Measurements from ENCODE around the gene SLC16A1. TPM values are rescaled to one million over a fixed set of nuclear protein-coding genes. Genes with fewer than 3 reads are reported as not detected.

SLC16A1 gene
- total and polyA plus RNA-seq, 2 donors (not counting 3 experiments of a cell fraction or from before 2014, with no cell fraction given), result 148 to 188 TPM

GRCh38 chr1:112909847-112910246 lies 46.1 kb downstream of the SLC16A1 start:
- dilution Hi-C loops (cut with MboI; ENCODE audit: extremely low pct_ligation_motif_present, low sequenced_read_pairs), result no loop called here
- H3K9me1 ChIP-seq (replicated peaks; ENCODE audit: control insufficient read depth, extremely low read depth, insufficient read depth, low read length), result peaks cover 3% of the 10 kb centered on the region
- ChIA-PET CTCF (interaction anchor here (0.9 to 1.0 kb wide), 2 partner anchors 44 to 46 kb away, joined by 3 read pairs; partner anchors contain the start of gene SLC16A1), POLR2A (no interaction called here)
- peaks cover 21% of the 10 kb centered on the region for H3K4me1 ChIP-seq (ENCODE audit: control insufficient read depth, extremely low read depth, insufficient read depth, low read length)
- H2AFZ ChIP-seq (ENCODE audit: low read depth, low read length), result no peak overlapping the region
- H3K4me3 ChIP-seq (replicated peaks in 1 of 3; ENCODE audit: insufficient read depth in 1 of 3, low read depth in 1 of 3, low read length in 3 of 3), result no peak overlapping the region
- H3K4me2 ChIP-seq (ENCODE audit: insufficient read depth, low read length), result no peak overlapping the region
- no peak for DNase-seq (ENCODE audit: low read depth, low spot score)
- no peak overlapping the region for H3K9ac ChIP-seq (replicated peaks; ENCODE audit: extremely low read depth, insufficient read depth, low read length)
- no peak overlapping the region for H3K27ac ChIP-seq (ENCODE audit: insufficient read depth, low read depth, low read length)
- peaks cover 8% of the 10 kb centered on the region for H3K79me2 ChIP-seq (ENCODE audit: control insufficient read depth, insufficient read depth, low read length)
- no peaks in the 10 kb centered on the region for H3K27me3 ChIP-seq (ENCODE audit: control insufficient read depth in 2 of 2, insufficient read depth in 2 of 2, low read length in 2 of 2)
- intact Hi-C loops (cut with micrococcal nuclease), result no loop called here
- peaks cover 6 to 12% of the 10 kb centered on the region in 2 experiments for H3K36me3 ChIP-seq (ENCODE audit: control insufficient read depth in 2 of 2, extremely low read depth in 1 of 2, insufficient read depth in 2 of 2, low read length in 2 of 2)
- no peak for FAIRE-seq
- H3K9me3 ChIP-seq (replicated peaks; ENCODE audit: control insufficient read depth, insufficient read depth, low read length), result no peaks in the 10 kb centered on the region
- BruUV-seq (replicated peaks), result no TSS peak
- TF ChIP-seq EZH2 (IDR thresholded peaks at IDR 0.05; ENCODE audit: borderline replicate concordance, low read depth, low read length, severe bottlenecking), result no peak
- TF ChIP-seq JUN (IDR thresholded peaks at IDR 0.05; ENCODE audit: borderline replicate concordance, insufficient read depth, insufficient read length, low read depth), result no peak
- no peak for TF ChIP-seq MYC (IDR thresholded peaks at IDR 0.05; ENCODE audit: low read depth, low read length)
- TF ChIP-seq CTCF (IDR thresholded peaks at IDR 0.05; ENCODE audit: extremely low read depth in 1 of 2, insufficient read depth in 1 of 2, low read depth in 1 of 2, low read length in 2 of 2), result no peak
- no peak for TF ChIP-seq POLR2A (IDR thresholded peaks at IDR 0.05; ENCODE audit: low read depth, low read length)
- TF ChIP-seq FOS (IDR thresholded peaks at IDR 0.05; ENCODE audit: borderline replicate concordance, insufficient read depth, low read length), result no peak
- no peak for TF ChIP-seq MAX (IDR thresholded peaks at IDR 0.05; ENCODE audit: insufficient read depth, insufficient read length)
- no peak for TF ChIP-seq GATA2 (IDR thresholded peaks at IDR 0.05; ENCODE audit: insufficient read depth, insufficient read length, low read depth, low read length)
- no peak for TF ChIP-seq POLR2AphosphoS5 (IDR thresholded peaks at IDR 0.05; ENCODE audit: insufficient read depth, low read depth, low read length)
- no peaks in the 10 kb centered on the region for H4K20me1 ChIP-seq (replicated peaks; ENCODE audit: control insufficient read depth, extremely low read depth, insufficient read depth, low read length)

Measured in endothelial cell of umbilical vein (primary cell).